ENCODE data around the gene MRGPRG.

MRGPRG gene

GRCh38 chr11:3202759-3203158, 15.9 kb downstream of the MRGPRG start:
- no peak for TF ChIP-seq CTCF (conservative IDR thresholded peaks at IDR 0.05; ENCODE audit: low read depth, low read length)
- H3K4me3 ChIP-seq (ENCODE audit: low read length): no peak overlapping the region
- no peak for DNase-seq (ENCODE audit: low read depth)

GRCh38 chr11:3202305-3202704, 16.3 kb downstream of the MRGPRG start:
- TF ChIP-seq CTCF (conservative IDR thresholded peaks at IDR 0.05; ENCODE audit: low read depth, low read length): no peak
- no peak for DNase-seq (ENCODE audit: low read depth)
- H3K4me3 ChIP-seq (ENCODE audit: low read length): no peak overlapping the region

GRCh38 chr11:3201677-3202181, 16.9 kb downstream of the MRGPRG start:
- no peak overlapping the region for H3K4me3 ChIP-seq (ENCODE audit: low read length)
- no peak for TF ChIP-seq CTCF (conservative IDR thresholded peaks at IDR 0.05; ENCODE audit: low read depth, low read length)
- no peak for DNase-seq (ENCODE audit: low read depth)

DNA sequence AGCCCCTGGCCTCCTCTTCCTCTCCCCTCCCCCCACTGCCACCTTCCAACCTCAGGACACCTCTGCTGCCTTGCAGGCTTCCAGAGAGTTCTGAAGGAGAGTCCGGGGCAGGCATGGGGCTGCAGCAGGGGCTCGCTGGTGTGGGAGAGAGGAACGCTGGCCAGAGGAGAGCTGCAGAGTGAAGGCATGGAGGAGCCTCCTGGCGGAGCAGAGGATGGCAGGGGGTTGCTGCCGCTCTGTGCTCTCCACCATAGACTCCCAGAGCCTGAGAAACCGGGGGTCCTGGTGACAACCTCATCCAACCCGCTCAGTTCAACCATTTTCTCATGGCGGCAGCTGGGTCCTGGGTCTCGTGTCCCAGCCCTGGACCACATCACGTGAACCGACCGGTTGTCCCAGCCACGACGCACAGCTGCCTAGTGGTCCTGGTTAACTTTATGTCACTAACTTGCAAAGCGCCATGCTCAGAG, 17.5 kb downstream of the MRGPRG start:
- no peak for DNase-seq (ENCODE audit: low read depth)
- no peak overlapping the region for H3K4me3 ChIP-seq (ENCODE audit: low read length)
- no peak for TF ChIP-seq CTCF (conservative IDR thresholded peaks at IDR 0.05; ENCODE audit: low read depth, low read length)

DNA sequence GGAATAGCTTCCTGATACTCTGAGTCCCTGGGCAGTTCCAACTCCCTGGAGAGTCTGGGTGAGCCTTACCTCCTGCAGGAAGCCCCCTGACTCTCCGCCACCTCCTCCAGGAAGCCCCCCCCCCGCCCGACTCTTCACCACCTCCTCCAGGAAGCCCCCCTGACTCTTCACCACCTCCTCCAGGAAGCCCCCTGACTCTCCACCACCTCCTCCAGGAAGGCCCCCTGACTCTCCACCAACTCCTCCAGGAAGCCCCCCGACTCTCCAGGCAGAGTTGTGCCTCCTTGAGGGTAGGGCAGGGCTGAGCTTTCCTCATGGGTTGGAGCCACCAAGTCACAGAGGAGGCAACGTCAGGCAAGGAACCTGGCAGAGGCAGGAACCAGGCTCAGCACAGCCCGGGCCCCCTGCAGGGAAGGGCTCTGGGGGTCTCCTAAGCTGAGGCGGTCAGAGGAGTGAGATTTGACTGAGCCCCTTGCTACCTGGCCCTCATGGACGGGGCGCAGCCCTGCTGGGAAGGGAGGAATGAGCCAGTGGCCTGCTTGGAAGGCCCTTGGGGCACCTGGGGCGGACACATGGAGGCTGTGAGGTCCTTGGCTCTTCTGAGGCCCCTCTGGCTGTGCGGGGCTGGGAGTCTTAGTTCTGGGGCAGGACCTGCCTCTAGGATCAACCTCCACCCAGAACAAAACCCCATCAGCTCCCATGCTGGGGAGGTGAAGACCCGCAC, 18.1 kb downstream of the MRGPRG start:
- H3K4me3 ChIP-seq (ENCODE audit: low read length): no peak overlapping the region
- no peak for TF ChIP-seq CTCF (conservative IDR thresholded peaks at IDR 0.05; ENCODE audit: low read depth, low read length)
- no peak for DNase-seq (ENCODE audit: low read depth)

DNA sequence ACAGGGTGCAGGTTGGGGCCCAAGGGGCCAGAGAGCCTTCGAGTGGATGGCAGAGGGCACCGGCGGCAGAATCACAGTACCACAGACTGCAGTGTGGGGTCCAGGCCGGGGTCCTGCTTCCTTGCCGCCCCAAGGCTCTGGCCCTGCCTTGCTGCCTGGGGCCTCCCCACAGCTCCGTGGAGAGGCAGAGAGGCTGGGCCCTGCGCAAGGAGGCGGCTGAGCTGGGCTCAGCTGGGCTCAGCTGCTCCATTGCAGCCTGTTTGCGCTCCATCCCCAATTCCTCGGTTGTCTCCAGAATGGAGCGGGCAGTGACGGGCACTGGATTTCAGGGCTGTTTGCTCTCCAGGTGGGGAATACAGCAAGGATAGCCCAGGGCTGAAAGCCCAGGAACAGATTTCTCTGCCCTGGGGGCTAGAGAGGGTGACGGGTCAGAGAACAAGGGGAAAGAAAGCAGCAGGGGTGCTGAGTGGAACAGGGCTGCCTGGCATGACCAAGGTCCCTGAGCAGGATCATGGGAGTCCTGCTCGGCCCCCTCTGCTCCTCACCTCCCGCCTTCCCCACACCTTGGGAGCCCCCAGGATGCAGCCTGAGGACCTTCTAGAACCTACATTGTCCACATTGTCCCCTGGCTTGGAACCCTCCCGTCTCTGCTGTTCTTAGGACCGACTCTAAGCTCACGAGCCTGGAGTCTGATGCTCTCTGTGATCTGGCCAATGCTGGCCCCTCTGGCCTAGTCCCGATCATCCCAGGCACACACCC, 18.9 kb downstream of the MRGPRG start:
- TF ChIP-seq CTCF (conservative IDR thresholded peaks at IDR 0.05; ENCODE audit: low read depth, low read length): no peak
- no peak for DNase-seq (ENCODE audit: low read depth)
- H3K4me3 ChIP-seq (ENCODE audit: low read length): no peak overlapping the region
